ENCODE data around the gene LRP3.

DNA sequence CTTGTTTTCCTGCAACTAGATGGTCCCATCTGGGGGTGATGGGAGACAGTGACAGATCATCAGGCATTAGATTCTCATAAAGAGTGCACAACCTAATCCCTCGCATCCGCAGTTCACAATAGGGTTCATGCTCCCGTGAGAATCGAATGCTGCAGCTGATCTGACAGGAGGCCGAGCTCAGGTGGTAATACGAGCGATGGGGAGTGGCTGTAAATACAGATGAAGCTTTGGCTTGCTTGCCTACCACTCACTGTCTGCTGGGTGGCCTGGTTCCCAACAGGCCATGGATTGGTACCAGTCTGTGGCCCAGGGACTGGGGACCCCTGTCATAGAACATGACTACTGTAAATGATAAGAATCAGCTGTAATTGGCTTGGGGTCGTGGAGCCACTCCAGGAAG, 34.2 kb upstream of the LRP3 start:
- no peak for TF ChIP-seq CTCF (conservative IDR thresholded peaks at IDR 0.05; ENCODE audit: low read depth, low read length)
- TF ChIP-seq EZH2 (IDR thresholded peaks at IDR 0.05; ENCODE audit: low read length, unreplicated experiment): no peak
- TF ChIP-seq EZH2phosphoT487 (IDR thresholded peaks at IDR 0.05; ENCODE audit: borderline replicate concordance, low read length): no peak
